Mesenchymal stem cell (in vitro differentiated cells and primary cell): ENCODE measurements around the gene PDE11A.

Source experiments
- DNase-seq: peaks from one replicate; pipeline ENCODE4 v3.0.0-alpha.2; 2013
- H2AFZ ChIP-seq: one replicate; pipeline ENCODE4 v1.6.1; 2013; ENCODE audit warnings: low read depth, mild to moderate bottlenecking, control low read depth, inconsistent platforms, low read length, moderate library complexity
- H2AK5ac ChIP-seq: 2 replicates; pipeline ENCODE4 v1.6.1; 2013; ENCODE audit warnings: low read length, moderate library complexity, mild to moderate bottlenecking, inconsistent platforms; ENCODE audit not compliant: severe bottlenecking
- H2BK120ac ChIP-seq: one replicate; pipeline ENCODE4 v1.6.1; 2013; ENCODE audit warnings: low read depth, mild to moderate bottlenecking, inconsistent platforms, low read length, moderate library complexity
- H2BK12ac ChIP-seq, 2 experiments: one replicate each; pipeline ENCODE4 v1.6.1; 2013; ENCODE audit warnings: inconsistent platforms in 2 of 2, low read length in 2 of 2, mild to moderate bottlenecking in 2 of 2, moderate library complexity in 2 of 2, control low read depth in 1 of 2
- H2BK15ac ChIP-seq: one replicate; pipeline ENCODE4 v1.6.1; 2013; ENCODE audit warnings: mild to moderate bottlenecking, low read depth, inconsistent platforms; ENCODE audit not compliant: poor library complexity, severe bottlenecking
- H2BK5ac ChIP-seq: 2 replicates; pipeline ENCODE4 v1.6.1; 2013; ENCODE audit warnings: low read depth, mild to moderate bottlenecking, low read length, control low read depth, inconsistent platforms; ENCODE audit not compliant: poor library complexity, severe bottlenecking
- H3K14ac ChIP-seq, 2 experiments: one replicate each; pipeline ENCODE4 v1.6.1; 2013; ENCODE audit warnings: inconsistent platforms in 2 of 2, low read length in 2 of 2, control low read depth in 1 of 2, mild to moderate bottlenecking in 1 of 2, moderate library complexity in 1 of 2
- H3K18ac ChIP-seq, 2 experiments: one replicate each; pipeline ENCODE4 v1.6.1; 2013; ENCODE audit warnings: inconsistent platforms in 2 of 2, low read length in 2 of 2, control low read depth in 1 of 2, low read depth in 1 of 2, mild to moderate bottlenecking in 1 of 2
- H3K23ac ChIP-seq, 2 experiments: one replicate each; pipeline ENCODE4 v1.6.1; 2013; ENCODE audit warnings: inconsistent platforms in 2 of 2, low read length in 2 of 2, mild to moderate bottlenecking in 2 of 2, moderate library complexity in 2 of 2, control low read depth in 1 of 2
- H3K27ac ChIP-seq: 2 replicates; pipeline ENCODE4 v1.5.1; 2013; ENCODE audit warnings: mild to moderate bottlenecking, moderate library complexity, low read length, control low read depth, inconsistent platforms; ENCODE audit not compliant: poor library complexity, severe bottlenecking
- H3K27me3 ChIP-seq, 2 experiments: 2 replicates each; pipeline versions ENCODE4 v1.6.1 to v1.7.0; 2013; ENCODE audit warnings: low read length in 2 of 2, mild to moderate bottlenecking in 2 of 2, moderate library complexity in 2 of 2, control low read depth in 1 of 2, inconsistent platforms in 1 of 2; ENCODE audit not compliant: control insufficient read depth in 1 of 2, insufficient read depth in 1 of 2
- H3K36me3 ChIP-seq, 2 experiments: 2 replicates each; pipeline versions ENCODE4 v1.6.1 to v1.7.0; 2013; ENCODE audit warnings: low read length in 2 of 2, control low read depth in 1 of 2, inconsistent platforms in 1 of 2, low read depth in 1 of 2, mild to moderate bottlenecking in 1 of 2; ENCODE audit not compliant: insufficient read depth in 2 of 2, control insufficient read depth in 1 of 2
- H3K4ac ChIP-seq, 2 experiments: one replicate each; pipeline ENCODE4 v1.6.1; 2013; ENCODE audit warnings: inconsistent platforms in 2 of 2, low read length in 2 of 2, mild to moderate bottlenecking in 2 of 2, moderate library complexity in 2 of 2, control low read depth in 1 of 2, low read depth in 1 of 2
- H3K4me1 ChIP-seq: 2 replicates; pipeline ENCODE4 v1.6.1; 2013; ENCODE audit warnings: low read depth, low read length, control low read depth; ENCODE audit not compliant: control insufficient read depth, insufficient read depth
- H3K4me2 ChIP-seq: 2 replicates; pipeline ENCODE4 v1.6.1; 2013; ENCODE audit warnings: low read length, mild to moderate bottlenecking, inconsistent platforms; ENCODE audit not compliant: poor library complexity, severe bottlenecking
- H3K4me3 ChIP-seq, 2 experiments: 2 replicates each; pipeline versions ENCODE4 v1.5.1 to v1.7.0; 2013; ENCODE audit warnings: low read length in 2 of 2, mild to moderate bottlenecking in 2 of 2, control low read depth in 1 of 2, low read depth in 1 of 2; ENCODE audit not compliant: insufficient read depth in 1 of 2
- H3K79me1 ChIP-seq: replicated peaks from 2 replicates; pipeline ENCODE4 v1.6.1; 2013; ENCODE audit warnings: mild to moderate bottlenecking, control low read depth, low read length, inconsistent platforms; ENCODE audit not compliant: poor library complexity, severe bottlenecking
- H3K9ac ChIP-seq: 2 replicates; pipeline ENCODE4 v1.7.0; 2013; ENCODE audit warnings: mild to moderate bottlenecking, low read length, moderate library complexity
- H3K9me3 ChIP-seq: 2 replicates; pipeline ENCODE4 v1.7.0; 2013; ENCODE audit warnings: mild to moderate bottlenecking, low read length; ENCODE audit not compliant: control insufficient read depth
- H4K8ac ChIP-seq: one replicate; pipeline ENCODE4 v1.6.1; 2013; ENCODE audit warnings: inconsistent platforms, mild to moderate bottlenecking, low read length, moderate library complexity
- H4K91ac ChIP-seq: one replicate; pipeline ENCODE4 v1.6.1; 2013; ENCODE audit warnings: mild to moderate bottlenecking, low read length, inconsistent platforms
- WGBS: methylation state at CpG from one replicate; pipeline ENCODE4 v1.1.7; 2013; ENCODE audit warnings: mixed read lengths; 5-methylcytosine and 5-hydroxymethylcytosine counted together

PDE11A gene

GRCh38 chr2:178101321-178102079 is 28.9 kb upstream of the PDE11A start:
- H3K36me3 ChIP-seq = no peaks in the 10 kb centered on the region
- WGBS = 93% methylated on average over 3 of the region's 3 CpGs
- no peak overlapping the region for H3K27ac ChIP-seq
- H3K79me1 ChIP-seq = no peaks in the 10 kb centered on the region
- no peak overlapping the region for H3K23ac ChIP-seq
- no peak overlapping the region for H2BK120ac ChIP-seq
- H3K9ac ChIP-seq = no peak overlapping the region
- H3K4me3 ChIP-seq = no peak overlapping the region
- no peak overlapping the region for H3K14ac ChIP-seq
- H4K91ac ChIP-seq = no peak overlapping the region
- H3K4me1 ChIP-seq = no peaks in the 10 kb centered on the region
- H3K9me3 ChIP-seq = no peaks in the 10 kb centered on the region
- H3K27me3 ChIP-seq = no peaks in the 10 kb centered on the region
- H3K18ac ChIP-seq = no peak overlapping the region
- no peak overlapping the region for H3K4ac ChIP-seq
- H2BK12ac ChIP-seq = no peak overlapping the region
- H2AFZ ChIP-seq = no peak overlapping the region
- no peak overlapping the region for H3K4me2 ChIP-seq
- H2AK5ac ChIP-seq = no peak overlapping the region
- no peak overlapping the region for H2BK15ac ChIP-seq
- no peak overlapping the region for H4K8ac ChIP-seq
- peak; percentile 28 for DNase-seq
- H2BK5ac ChIP-seq = no peak overlapping the region

- no peak overlapping the region for H3K14ac ChIP-seq
- no peaks in the 10 kb centered on the region for H3K79me1 ChIP-seq
- no peak overlapping the region for H3K27ac ChIP-seq
- H3K4ac ChIP-seq = no peak overlapping the region
- no peak overlapping the region for H3K9ac ChIP-seq
- no peaks in the 10 kb centered on the region for H3K9me3 ChIP-seq
- H2BK120ac ChIP-seq = no peak overlapping the region
- no peak overlapping the region for H3K23ac ChIP-seq
- H4K91ac ChIP-seq = no peak overlapping the region
- no peak overlapping the region for H2AFZ ChIP-seq
- no peaks in the 10 kb centered on the region for H3K36me3 ChIP-seq
- H2AK5ac ChIP-seq = no peak overlapping the region
- H3K27me3 ChIP-seq = no peaks in the 10 kb centered on the region
- no peak overlapping the region for H3K18ac ChIP-seq
- H3K4me1 ChIP-seq = no peaks in the 10 kb centered on the region
- no peak for DNase-seq
- no peak overlapping the region for H4K8ac ChIP-seq
- H3K4me2 ChIP-seq = no peak overlapping the region
- H2BK5ac ChIP-seq = no peak overlapping the region
- no peak overlapping the region for H2BK15ac ChIP-seq
- H3K4me3 ChIP-seq = no peak overlapping the region
- H2BK12ac ChIP-seq = no peak overlapping the region
Observed at GRCh38 chr2:178093471-178093870, 20.9 kb upstream of the PDE11A start.

GRCh38 chr2:178088774-178089270 is 16.2 kb upstream of the PDE11A start:
- Histone ChIP-seq H2BK120ac (no peak overlapping the region), H4K8ac (no peak overlapping the region), H3K4me2 (no peak overlapping the region), H3K4me3 (no peak overlapping the region), H3K79me1 (no peaks in the 10 kb centered on the region), H3K23ac (no peak overlapping the region), H3K4me1 (no peaks in the 10 kb centered on the region), H3K27ac (no peak overlapping the region), H2BK12ac (no peak overlapping the region), H2AFZ (no peak overlapping the region), H2BK15ac (no peak overlapping the region), H4K91ac (no peak overlapping the region), H3K9ac (no peak overlapping the region), H3K4ac (no peak overlapping the region), H2AK5ac (no peak overlapping the region), H2BK5ac (no peak overlapping the region), H3K27me3 (no peaks in the 10 kb centered on the region), H3K14ac (no peak overlapping the region), H3K36me3 (no peaks in the 10 kb centered on the region), H3K9me3 (no peaks in the 10 kb centered on the region), H3K18ac (no peak overlapping the region)
- DNase-seq = no peak
- 65% methylated on average over 5 of the region's 6 CpGs for WGBS

GRCh38 chr2:178084273-178084672 is 11.7 kb upstream of the PDE11A start:
- Histone ChIP-seq H3K4me1 (no peaks in the 10 kb centered on the region), H4K91ac (no peak overlapping the region), H2BK15ac (no peak overlapping the region), H2BK120ac (no peak overlapping the region), H3K4me3 (no peak overlapping the region), H3K36me3 (no peaks in the 10 kb centered on the region), H3K9me3 (no peaks in the 10 kb centered on the region), H3K18ac (no peak overlapping the region), H2BK5ac (no peak overlapping the region), H2AFZ (no peak overlapping the region), H4K8ac (no peak overlapping the region), H2BK12ac (no peak overlapping the region), H3K27ac (no peak overlapping the region), H3K4me2 (no peak overlapping the region), H2AK5ac (no peak overlapping the region), H3K27me3 (no peaks in the 10 kb centered on the region), H3K4ac (no peak overlapping the region), H3K79me1 (no peaks in the 10 kb centered on the region), H3K9ac (no peak overlapping the region), H3K14ac (no peak overlapping the region), H3K23ac (no peak overlapping the region)
- WGBS = 92% methylated on average over 3 of the region's 3 CpGs
- no peak for DNase-seq
